Large intestine (tissue), 3 donors: Measurements from ENCODE around the gene GRID1. TPM values are rescaled to one million over a fixed set of nuclear protein-coding genes. Genes with fewer than 3 reads are reported as not detected.
A peak's percentile ranks its signal among the peaks of the same experiment; 100 is the strongest.

Experiments used
- DNase-seq, 2 donors: peaks; one replicate each; pipeline versions ENCODE4 v3.0.0 to v3.0.0-alpha.2; 2013
- H3K27ac ChIP-seq: one replicate; pipeline ENCODE4 v1.5.1; 2013; ENCODE audit warnings: low read length
- H3K27me3 ChIP-seq: 2 replicates; pipeline ENCODE4 v1.6.1; 2013; ENCODE audit warnings: low read length; ENCODE audit not compliant: control insufficient read depth, insufficient read depth
- H3K36me3 ChIP-seq: 2 replicates; pipeline ENCODE4 v1.6.1; 2013; ENCODE audit warnings: low read length; ENCODE audit not compliant: control insufficient read depth, insufficient read depth
- H3K4me1 ChIP-seq: one replicate; pipeline ENCODE4 v1.6.1; 2013; ENCODE audit warnings: low read length; ENCODE audit not compliant: control insufficient read depth, insufficient read depth
- H3K4me3 ChIP-seq: one replicate; pipeline ENCODE4 v1.5.1; 2013; ENCODE audit warnings: low read length
- H3K9me3 ChIP-seq: one replicate; pipeline ENCODE4 v1.6.1; 2013; ENCODE audit warnings: mild to moderate bottlenecking, low read depth, low read length, moderate library complexity; ENCODE audit not compliant: control insufficient read depth
- WGBS: methylation state at CpG from one replicate; pipeline ENCODE4 v1.1.5; 2013; ENCODE audit warnings: low lambda C conversion rate; ENCODE audit not compliant: insufficient coverage; 5-methylcytosine and 5-hydroxymethylcytosine counted together
- polyA plus RNA-seq: library from polyadenylated mRNA; unstranded; fragments of 120-200 nt; gene quantifications from one replicate; pipeline ENCODE4 v1.2.1, GENCODE V29; 2013

GRID1 gene
- polyA plus RNA-seq, 1 donor, result 1.7 TPM

DNA sequence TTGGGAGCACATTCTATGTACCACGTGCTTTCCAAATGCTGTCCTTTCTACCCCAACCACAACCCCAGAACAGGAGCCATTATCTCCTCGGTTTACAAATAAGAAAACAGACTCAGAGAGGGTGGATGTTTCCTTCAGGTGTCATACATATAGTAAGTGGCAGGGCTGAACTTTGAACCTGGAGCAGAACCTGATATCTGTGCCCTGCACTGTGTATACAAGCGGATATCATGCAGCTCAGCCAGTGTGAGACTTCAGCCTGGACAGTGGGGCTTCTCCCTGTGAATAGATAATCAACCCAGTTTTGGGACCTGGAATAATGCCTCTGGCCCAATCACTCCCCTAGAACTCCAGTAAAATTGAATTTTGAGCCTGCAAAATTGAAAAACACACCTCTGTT, 341.1 kb downstream of the GRID1 start:
- DNase-seq, result peak in 1 of 2 donors; percentile 12

DNA sequence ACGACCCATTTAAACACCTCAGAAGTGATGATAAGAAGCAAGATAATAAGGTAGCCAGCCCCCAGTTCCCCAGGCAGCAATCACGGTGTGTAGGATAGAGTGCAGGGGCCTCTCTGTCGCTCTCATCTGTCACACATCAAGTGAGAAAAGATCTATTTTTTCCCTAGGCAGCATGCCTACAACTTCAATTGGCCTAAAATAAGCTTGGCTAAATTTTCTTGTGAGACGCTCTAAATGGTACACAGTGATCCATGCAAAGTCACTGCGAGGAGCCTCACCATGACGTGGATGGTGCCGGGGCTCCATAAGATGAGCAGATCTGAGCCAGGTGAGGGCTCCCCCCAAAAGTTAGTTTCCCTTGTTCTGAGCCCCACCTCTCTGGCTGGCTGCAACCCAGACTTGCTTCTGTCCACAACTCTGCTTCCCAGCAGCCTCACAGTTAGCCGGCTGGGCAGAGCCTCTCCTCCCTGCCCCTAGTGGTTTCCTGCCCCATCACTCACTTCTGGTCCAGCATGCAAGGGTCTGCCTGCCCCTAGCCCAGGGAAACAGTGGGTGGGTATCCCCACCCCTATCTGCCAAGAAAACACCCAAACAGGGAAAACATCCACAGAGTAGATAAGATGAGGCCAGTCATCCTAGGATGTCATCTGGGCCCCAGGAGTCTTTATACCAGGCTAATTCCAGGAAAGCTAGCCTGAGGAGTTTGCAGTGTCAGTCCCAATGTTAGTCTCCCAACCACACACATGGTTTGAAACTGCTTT, 342.1 kb downstream of the GRID1 start:
- H3K4me1 ChIP-seq, result no peaks in the 10 kb centered on the region

More for the DNA sequence above, 341.1 kb downstream of the GRID1 start:
- no peak overlapping the region for H3K27ac ChIP-seq
- WGBS, result no CpG with 5 or more reads among the region's 3 CpGs
- no peaks in the 10 kb centered on the region for H3K9me3 ChIP-seq
- no peaks in the 10 kb centered on the region for H3K36me3 ChIP-seq
- H3K27me3 ChIP-seq, result no peaks in the 10 kb centered on the region
- H3K4me3 ChIP-seq, result no peak overlapping the region
- no peaks in the 10 kb centered on the region for H3K4me1 ChIP-seq

DNA sequence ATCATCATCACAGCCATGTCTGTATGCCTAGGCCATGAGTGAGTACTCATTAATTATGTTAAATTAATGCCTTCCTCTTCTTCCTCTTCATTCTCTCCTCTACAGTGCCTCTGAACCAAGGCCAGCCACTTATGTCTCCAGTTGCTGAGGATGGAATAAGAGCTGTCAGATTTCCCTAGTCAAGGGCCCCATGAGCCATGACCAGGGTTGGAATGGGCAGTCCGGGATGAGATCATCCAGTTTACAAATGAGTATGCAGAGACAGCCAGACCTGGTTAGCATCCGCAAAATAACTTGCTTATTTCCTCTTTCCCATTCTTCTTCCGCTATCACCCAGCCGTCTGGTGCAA, 342.7 kb downstream of the GRID1 start:
- Histone ChIP-seq H3K4me3 (no peak overlapping the region), H3K4me1 (no peaks in the 10 kb centered on the region), H3K27me3 (no peaks in the 10 kb centered on the region), H3K27ac (no peak overlapping the region), H3K9me3 (no peaks in the 10 kb centered on the region), H3K36me3 (no peaks in the 10 kb centered on the region)
- WGBS, result no CpG with 5 or more reads among the region's 4 CpGs
- DNase-seq, result no peak

More for the DNA sequence above, 342.1 kb downstream of the GRID1 start:
- H3K36me3 ChIP-seq, result no peaks in the 10 kb centered on the region
- no peaks in the 10 kb centered on the region for H3K9me3 ChIP-seq
- H3K4me3 ChIP-seq, result no peak overlapping the region
- DNase-seq, result no peak
- no peaks in the 10 kb centered on the region for H3K27me3 ChIP-seq
- no CpG with 5 or more reads among the region's 8 CpGs for WGBS
- H3K27ac ChIP-seq, result no peak overlapping the region

DNA sequence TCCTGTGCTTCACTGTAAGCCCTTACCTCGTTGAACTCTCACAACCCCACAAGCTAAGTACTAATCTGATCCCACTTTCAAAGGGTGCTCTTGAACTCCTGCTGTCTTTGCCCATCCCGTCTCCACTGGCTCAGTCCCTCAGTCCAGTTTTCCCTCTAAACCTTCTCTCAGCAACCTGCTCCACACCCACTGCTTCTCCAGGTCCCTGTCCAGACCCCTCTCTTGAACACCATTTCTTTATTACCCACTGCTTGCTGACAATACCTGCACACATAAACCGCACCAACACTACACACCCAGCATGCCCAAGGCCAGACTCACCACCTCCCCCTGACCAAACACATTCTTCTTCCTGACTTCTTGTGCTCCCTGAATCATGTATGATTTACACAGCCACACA, 343.3 kb downstream of the GRID1 start:
- Histone ChIP-seq H3K27ac (no peak overlapping the region), H3K27me3 (no peaks in the 10 kb centered on the region), H3K9me3 (no peaks in the 10 kb centered on the region), H3K4me3 (no peak overlapping the region), H3K4me1 (no peaks in the 10 kb centered on the region), H3K36me3 (no peaks in the 10 kb centered on the region)
- 80% methylated on average over 1 of the region's 3 CpGs for WGBS
- no peak for DNase-seq

DNA sequence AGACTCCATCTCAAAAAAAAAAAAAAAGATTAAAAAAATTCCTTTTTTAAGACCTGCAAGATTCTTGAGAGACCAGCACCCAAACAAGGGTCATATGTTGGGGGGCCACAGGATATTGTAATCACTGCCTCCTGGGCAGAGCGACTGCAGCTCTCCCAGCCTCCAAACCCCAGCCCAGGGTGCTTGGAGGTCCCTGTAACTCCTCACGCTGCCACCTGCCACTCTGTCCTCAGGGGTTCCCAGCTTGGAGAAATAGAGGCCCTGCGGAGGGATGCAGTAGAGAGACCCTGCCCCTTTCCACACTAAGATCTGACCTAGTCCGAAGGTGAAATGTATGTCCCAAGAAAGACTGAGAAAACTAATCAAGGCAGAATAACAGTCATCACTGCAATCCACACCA, 343.7 kb downstream of the GRID1 start:
- no peaks in the 10 kb centered on the region for H3K36me3 ChIP-seq
- no peak overlapping the region for H3K4me3 ChIP-seq
- H3K4me1 ChIP-seq, result no peaks in the 10 kb centered on the region
- H3K27me3 ChIP-seq, result no peaks in the 10 kb centered on the region
- DNase-seq, result no peak
- no peak overlapping the region for H3K27ac ChIP-seq
- WGBS, result 80% methylated on average over 1 of the region's 4 CpGs
- no peaks in the 10 kb centered on the region for H3K9me3 ChIP-seq

DNA sequence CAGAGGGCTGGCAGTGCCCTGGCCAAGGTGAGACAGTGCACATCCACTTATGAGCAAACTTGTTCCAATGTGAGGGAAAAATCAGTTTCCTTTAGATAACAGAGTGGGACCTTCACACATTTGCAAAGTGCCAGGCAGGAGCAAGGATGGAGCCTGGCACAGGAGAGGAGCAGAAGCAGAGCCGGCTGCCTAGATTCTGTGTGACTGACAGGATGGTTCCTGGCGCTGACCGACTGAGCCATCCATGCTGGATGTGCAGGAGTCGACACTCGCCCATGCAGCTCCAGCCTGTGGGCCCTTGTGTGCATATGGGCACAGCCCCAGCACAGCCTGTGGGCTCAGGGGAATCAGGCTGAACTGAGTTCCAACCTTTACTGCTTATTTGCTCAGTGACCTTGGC, 346.5 kb downstream of the GRID1 start:
- no peaks in the 10 kb centered on the region for H3K4me1 ChIP-seq
- no CpG with 5 or more reads among the region's 5 CpGs for WGBS
- no peaks in the 10 kb centered on the region for H3K27me3 ChIP-seq
- no peak for DNase-seq
- no peaks in the 10 kb centered on the region for H3K9me3 ChIP-seq
- H3K4me3 ChIP-seq, result no peak overlapping the region
- H3K36me3 ChIP-seq, result no peaks in the 10 kb centered on the region
- no peak overlapping the region for H3K27ac ChIP-seq

DNA sequence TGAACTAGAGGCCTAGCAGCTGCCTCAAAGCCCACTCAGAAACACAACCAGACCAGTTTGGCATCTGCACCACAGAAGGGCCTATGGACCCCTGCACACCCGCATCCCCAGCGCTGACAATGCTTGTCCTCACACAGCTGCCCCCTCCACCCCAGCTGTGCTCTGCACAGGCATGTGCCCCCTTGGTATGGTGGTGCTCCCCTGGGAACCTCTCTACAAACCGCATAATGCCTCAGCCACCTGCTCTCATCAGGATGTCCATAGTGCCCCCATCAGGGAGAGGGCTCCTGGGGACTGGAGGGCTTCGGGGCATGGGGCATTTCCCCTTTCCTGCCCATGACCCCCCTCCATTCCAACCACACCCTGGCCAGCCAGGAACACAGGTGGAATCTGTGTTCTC, 347.5 kb downstream of the GRID1 start:
- Histone ChIP-seq H3K4me3 (no peak overlapping the region), H3K27ac (no peak overlapping the region), H3K36me3 (no peaks in the 10 kb centered on the region), H3K4me1 (no peaks in the 10 kb centered on the region), H3K27me3 (no peaks in the 10 kb centered on the region), H3K9me3 (no peaks in the 10 kb centered on the region)
- DNase-seq, result no peak
- WGBS, result no CpG with 5 or more reads among the region's 4 CpGs

DNA sequence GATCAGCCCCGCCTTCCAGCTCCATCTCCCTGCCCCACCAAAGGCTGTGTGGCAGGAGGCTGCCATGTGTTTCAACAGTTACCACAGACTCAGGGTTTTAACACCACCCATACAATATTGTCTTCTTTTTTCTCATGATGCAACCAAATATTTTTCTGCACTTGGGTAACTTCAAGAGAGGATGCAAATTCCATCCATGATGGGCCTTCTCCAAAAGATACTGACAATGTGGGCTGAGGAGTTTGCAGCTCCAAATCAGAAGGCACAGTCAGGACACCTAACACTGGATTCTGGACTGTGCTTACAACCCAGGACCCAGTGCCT, 347.9 kb downstream of the GRID1 start:
- no CpG with 5 or more reads among the region's 1 CpG for WGBS
- H3K4me3 ChIP-seq, result no peak overlapping the region
- no peak for DNase-seq
- no peaks in the 10 kb centered on the region for H3K4me1 ChIP-seq
- no peaks in the 10 kb centered on the region for H3K27me3 ChIP-seq
- no peaks in the 10 kb centered on the region for H3K36me3 ChIP-seq
- H3K9me3 ChIP-seq, result no peaks in the 10 kb centered on the region
- no peak overlapping the region for H3K27ac ChIP-seq

DNA sequence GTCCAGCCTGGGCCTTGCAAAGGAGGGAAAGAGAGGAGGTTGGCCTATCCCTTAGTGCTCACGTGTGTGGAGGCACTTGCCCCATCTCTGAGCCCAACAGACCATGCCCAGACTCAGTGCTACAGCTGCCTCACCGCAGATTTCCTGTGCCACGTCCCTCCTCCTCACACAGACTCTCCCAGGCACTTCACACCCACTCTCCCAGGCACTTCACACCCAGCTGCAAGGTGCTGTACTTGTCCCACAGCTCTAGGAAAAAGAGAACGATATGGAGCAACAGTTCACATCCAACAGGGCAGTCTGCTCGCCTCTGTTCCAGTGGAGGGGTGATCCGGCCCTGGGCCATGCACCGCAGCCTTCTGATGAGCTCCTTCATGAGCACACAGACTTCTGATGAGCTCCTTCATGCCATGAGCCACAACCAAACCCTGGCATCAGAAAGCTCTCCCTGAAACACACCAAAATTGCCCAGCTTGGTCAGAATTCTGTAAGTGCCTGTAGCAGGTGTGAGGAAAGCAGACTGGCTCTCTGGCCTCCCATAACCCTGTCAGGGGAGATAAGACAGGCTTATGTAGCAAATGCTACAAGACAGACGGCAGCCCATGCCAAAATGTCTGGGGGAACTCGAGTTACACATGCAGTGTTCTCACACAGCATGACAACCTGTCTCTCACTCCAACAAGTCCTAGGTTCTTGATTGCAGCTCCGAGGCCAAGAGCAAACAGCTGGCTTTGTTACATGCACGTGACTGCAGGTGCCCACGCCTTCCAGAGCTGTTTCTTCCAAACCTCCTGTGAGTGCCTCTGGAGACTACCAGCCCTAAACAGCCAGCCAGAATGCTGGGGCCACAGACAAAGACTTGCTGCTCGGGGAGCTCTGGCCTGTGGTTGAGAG, 348.5 kb downstream of the GRID1 start:
- Histone ChIP-seq H3K27ac (no peak overlapping the region), H3K9me3 (no peaks in the 10 kb centered on the region), H3K27me3 (no peaks in the 10 kb centered on the region), H3K36me3 (no peaks in the 10 kb centered on the region), H3K4me1 (no peaks in the 10 kb centered on the region), H3K4me3 (no peak overlapping the region)
- no CpG with 5 or more reads among the region's 13 CpGs for WGBS
- DNase-seq, result no peak

DNA sequence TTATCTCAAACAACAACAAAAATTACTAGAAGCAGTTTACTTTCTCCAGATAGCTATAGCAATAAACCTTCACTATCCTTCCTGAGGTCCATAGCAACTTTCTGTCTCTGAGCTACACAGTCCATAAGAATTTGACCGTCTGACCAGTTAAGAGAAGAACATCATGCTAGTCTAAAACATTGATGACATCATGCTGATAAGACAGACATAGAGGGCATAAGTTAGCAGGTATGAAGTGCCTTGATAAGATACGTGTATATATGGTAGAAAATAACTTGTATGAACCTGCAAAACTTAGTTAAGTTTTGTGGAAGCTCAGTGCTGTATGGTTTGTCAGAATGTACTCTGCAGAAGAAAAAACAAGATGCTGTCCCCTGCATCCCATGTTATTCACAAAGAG, 353.0 kb downstream of the GRID1 start:
- 56% methylated on average over 1 of the region's 2 CpGs for WGBS
- H3K27ac ChIP-seq, result no peak overlapping the region
- H3K4me3 ChIP-seq, result no peak overlapping the region
- no peaks in the 10 kb centered on the region for H3K4me1 ChIP-seq
- no peaks in the 10 kb centered on the region for H3K36me3 ChIP-seq
- DNase-seq, result no peak
- H3K9me3 ChIP-seq, result no peaks in the 10 kb centered on the region
- no peaks in the 10 kb centered on the region for H3K27me3 ChIP-seq
